OCI-LY7 (cell line): ENCODE data around the gene ARHGEF3.

Experiments
- EZH2phosphoT487 ChIP-seq: fragments of 200-600 bp; sonication (generic); IDR thresholded peaks from 2 replicates; pipeline ENCODE4 v1.6.1; 2018; ENCODE audit warnings: low read depth, borderline replicate concordance, mild to moderate bottlenecking, mixed run types, antibody characterized with exemption, low read length, moderate library complexity, mixed read lengths
- TF ChIP-seq, protein P1 (sequence below): fragments of 200-600 bp; sonication (generic); conservative IDR thresholded peaks from 2 replicates; pipeline ENCODE4 v1.5.1; 2014; ENCODE audit warnings: mild to moderate bottlenecking, antibody characterized with exemption, low read length, moderate library complexity, mixed read lengths

GRCh38 chr3:56844536-56844935 lies 42.8 kb upstream of the ARHGEF3 start:
- no peak for TF ChIP-seq EZH2phosphoT487
- TF ChIP-seq, protein P1, sequence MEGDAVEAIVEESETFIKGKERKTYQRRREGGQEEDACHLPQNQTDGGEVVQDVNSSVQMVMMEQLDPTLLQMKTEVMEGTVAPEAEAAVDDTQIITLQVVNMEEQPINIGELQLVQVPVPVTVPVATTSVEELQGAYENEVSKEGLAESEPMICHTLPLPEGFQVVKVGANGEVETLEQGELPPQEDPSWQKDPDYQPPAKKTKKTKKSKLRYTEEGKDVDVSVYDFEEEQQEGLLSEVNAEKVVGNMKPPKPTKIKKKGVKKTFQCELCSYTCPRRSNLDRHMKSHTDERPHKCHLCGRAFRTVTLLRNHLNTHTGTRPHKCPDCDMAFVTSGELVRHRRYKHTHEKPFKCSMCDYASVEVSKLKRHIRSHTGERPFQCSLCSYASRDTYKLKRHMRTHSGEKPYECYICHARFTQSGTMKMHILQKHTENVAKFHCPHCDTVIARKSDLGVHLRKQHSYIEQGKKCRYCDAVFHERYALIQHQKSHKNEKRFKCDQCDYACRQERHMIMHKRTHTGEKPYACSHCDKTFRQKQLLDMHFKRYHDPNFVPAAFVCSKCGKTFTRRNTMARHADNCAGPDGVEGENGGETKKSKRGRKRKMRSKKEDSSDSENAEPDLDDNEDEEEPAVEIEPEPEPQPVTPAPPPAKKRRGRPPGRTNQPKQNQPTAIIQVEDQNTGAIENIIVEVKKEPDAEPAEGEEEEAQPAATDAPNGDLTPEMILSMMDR = no peak
